Astrocyte of the cerebellum (primary cell): Measurements from ENCODE around the gene RICTOR.
A peak's percentile ranks its signal among the peaks of the same experiment; 100 is the strongest.

Source experiments
- DNase-seq: peaks from one replicate; pipeline ENCODE4 v3.0.0-alpha.2; 2011; ENCODE audit warnings: low read depth
- H3K4me3 ChIP-seq: 2 replicates; pipeline ENCODE4 v1.5.1; 2011; ENCODE audit warnings: mild to moderate bottlenecking, low read depth, low read length, moderate library complexity
- CTCF ChIP-seq: IDR thresholded peaks from 2 replicates; pipeline ENCODE4 v1.5.1; 2012; ENCODE audit warnings: low read length, low read depth, moderate library complexity, mild to moderate bottlenecking; ENCODE audit errors: missing control alignments
- in situ Hi-C: cut with HindIII; loops from 2 replicates; pipeline ENCODE4 v1.10.0; 2017; ENCODE audit warnings: low sequenced_read_pairs

The RICTOR gene

GRCh38 chr5:39100851-39101396, 26.7 kb upstream of the RICTOR start:
- no peak for TF ChIP-seq CTCF
- in situ Hi-C loops, result no loop called here

GRCh38 chr5:39100301-39100850, 26.2 kb upstream of the RICTOR start:
- in situ Hi-C loops, result no loop called here
- H3K4me3 ChIP-seq, result no peak overlapping the region
- TF ChIP-seq CTCF, result no peak

More at GRCh38 chr5:39100851-39101396, 26.7 kb upstream of the RICTOR start:
- no peak overlapping the region for H3K4me3 ChIP-seq
- DNase-seq, result peak; percentile 81

DNA sequence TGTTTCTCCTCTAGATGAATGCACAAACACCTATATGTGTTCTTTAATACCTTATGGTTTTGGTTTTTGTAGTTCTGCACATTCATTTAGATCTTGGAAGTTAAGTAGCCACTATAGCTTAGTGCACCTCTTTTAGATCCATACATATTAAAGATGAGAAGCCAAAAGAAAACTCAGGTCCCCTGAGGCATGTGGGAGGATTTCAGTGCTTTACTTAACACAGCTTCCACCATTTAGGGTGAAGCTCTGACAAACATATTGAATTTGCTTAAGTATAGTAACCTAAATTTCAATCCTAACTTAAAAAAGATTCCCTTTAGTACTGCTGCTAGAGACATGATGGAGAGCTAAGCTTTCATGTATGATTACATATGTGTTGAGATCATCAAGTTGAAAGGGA, 25.6 kb upstream of the RICTOR start:
- no peak overlapping the region for H3K4me3 ChIP-seq
- TF ChIP-seq CTCF, result no peak
- no peak for DNase-seq
- in situ Hi-C loops, result no loop called here

More at GRCh38 chr5:39100301-39100850, 26.2 kb upstream of the RICTOR start:
- no peak for DNase-seq

- no peak for DNase-seq
- in situ Hi-C loops, result no loop called here
- no peak overlapping the region for H3K4me3 ChIP-seq
- no peak for TF ChIP-seq CTCF
These were observed 19.2 kb upstream of the RICTOR start for GRCh38 chr5:39093352-39093751.

GRCh38 chr5:39092581-39093351, 18.6 kb upstream of the RICTOR start:
- in situ Hi-C loops, result no loop called here
- no peak overlapping the region for H3K4me3 ChIP-seq
- no peak for TF ChIP-seq CTCF
- DNase-seq, result no peak

GRCh38 chr5:39091940-39092580, 17.9 kb upstream of the RICTOR start:
- no peak for TF ChIP-seq CTCF
- in situ Hi-C loops, result no loop called here

More at GRCh38 chr5:39091940-39092580, 17.9 kb upstream of the RICTOR start:
- no peak for DNase-seq
- no peak overlapping the region for H3K4me3 ChIP-seq
